Measurements from ENCODE around the gene VMP1.

The VMP1 gene

DNA sequence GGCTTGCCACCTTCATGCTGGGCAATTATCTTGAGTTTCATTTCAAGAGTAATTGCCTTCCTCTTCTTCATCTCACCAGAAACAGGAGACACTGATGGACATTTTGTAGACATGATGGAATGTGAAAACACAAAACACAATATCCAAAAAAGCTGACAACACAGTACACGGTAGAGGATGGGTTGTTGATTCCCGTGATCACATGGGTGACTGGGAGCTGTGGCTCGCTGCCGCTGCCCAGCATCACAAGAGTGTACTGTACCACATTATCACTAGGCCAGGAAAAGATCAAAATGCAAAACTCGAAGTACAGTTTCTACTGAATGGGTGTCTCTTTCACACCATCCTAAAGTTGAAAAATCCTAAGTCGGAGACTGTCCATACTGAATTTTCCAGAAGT is 7.7 kb upstream of the VMP1 start:
- TF ChIP-seq TEAD4 (IDR thresholded peaks at IDR 0.05) (no peak), RAD21 (IDR thresholded peaks at IDR 0.05; ENCODE audit: low read depth) (no peak)
- TF ChIP-seq, protein P1, sequence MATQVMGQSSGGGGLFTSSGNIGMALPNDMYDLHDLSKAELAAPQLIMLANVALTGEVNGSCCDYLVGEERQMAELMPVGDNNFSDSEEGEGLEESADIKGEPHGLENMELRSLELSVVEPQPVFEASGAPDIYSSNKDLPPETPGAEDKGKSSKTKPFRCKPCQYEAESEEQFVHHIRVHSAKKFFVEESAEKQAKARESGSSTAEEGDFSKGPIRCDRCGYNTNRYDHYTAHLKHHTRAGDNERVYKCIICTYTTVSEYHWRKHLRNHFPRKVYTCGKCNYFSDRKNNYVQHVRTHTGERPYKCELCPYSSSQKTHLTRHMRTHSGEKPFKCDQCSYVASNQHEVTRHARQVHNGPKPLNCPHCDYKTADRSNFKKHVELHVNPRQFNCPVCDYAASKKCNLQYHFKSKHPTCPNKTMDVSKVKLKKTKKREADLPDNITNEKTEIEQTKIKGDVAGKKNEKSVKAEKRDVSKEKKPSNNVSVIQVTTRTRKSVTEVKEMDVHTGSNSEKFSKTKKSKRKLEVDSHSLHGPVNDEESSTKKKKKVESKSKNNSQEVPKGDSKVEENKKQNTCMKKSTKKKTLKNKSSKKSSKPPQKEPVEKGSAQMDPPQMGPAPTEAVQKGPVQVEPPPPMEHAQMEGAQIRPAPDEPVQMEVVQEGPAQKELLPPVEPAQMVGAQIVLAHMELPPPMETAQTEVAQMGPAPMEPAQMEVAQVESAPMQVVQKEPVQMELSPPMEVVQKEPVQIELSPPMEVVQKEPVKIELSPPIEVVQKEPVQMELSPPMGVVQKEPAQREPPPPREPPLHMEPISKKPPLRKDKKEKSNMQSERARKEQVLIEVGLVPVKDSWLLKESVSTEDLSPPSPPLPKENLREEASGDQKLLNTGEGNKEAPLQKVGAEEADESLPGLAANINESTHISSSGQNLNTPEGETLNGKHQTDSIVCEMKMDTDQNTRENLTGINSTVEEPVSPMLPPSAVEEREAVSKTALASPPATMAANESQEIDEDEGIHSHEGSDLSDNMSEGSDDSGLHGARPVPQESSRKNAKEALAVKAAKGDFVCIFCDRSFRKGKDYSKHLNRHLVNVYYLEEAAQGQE (IDR thresholded peaks at IDR 0.05; ENCODE audit: low read depth) = no peak

DNA sequence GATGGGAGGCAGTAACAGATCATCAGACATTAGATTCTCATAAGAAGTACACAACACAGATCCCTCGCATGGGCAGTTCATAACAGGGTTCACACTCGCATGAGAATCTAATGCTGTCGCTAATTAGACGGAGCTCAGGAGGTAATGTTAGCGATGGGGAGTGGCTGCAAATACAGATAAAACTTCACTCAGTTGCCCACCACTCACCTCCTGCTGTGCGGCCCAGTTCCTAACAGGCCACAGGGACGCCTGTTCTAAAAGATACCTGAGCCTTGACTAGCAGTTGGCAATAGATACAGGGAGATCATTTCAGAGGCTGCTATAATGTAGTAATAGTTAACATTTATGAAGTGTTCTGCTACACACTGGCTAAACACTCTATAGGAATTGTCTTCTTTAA is 5.2 kb upstream of the VMP1 start:
- TF ChIP-seq EGR1 (IDR thresholded peaks at IDR 0.05) (no peak), RAD21 (IDR thresholded peaks at IDR 0.05; ENCODE audit: low read depth) (no peak), CEBPB (IDR thresholded peaks at IDR 0.05) (no peak), FOXM1 (IDR thresholded peaks at IDR 0.05; ENCODE audit: borderline replicate concordance, low read depth) (no peak), YY1 (IDR thresholded peaks at IDR 0.05; ENCODE audit: low read depth) (no peak), NFIC (IDR thresholded peaks at IDR 0.05) (no peak), TCF12 (IDR thresholded peaks at IDR 0.05; ENCODE audit: low read depth) (no peak), CREB1 (IDR thresholded peaks at IDR 0.05; ENCODE audit: low read depth) (no peak)
- TF ChIP-seq, protein P2, sequence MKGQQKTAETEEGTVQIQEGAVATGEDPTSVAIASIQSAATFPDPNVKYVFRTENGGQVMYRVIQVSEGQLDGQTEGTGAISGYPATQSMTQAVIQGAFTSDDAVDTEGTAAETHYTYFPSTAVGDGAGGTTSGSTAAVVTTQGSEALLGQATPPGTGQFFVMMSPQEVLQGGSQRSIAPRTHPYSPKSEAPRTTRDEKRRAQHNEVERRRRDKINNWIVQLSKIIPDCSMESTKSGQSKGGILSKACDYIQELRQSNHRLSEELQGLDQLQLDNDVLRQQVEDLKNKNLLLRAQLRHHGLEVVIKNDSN (IDR thresholded peaks at IDR 0.05) = no peak

DNA sequence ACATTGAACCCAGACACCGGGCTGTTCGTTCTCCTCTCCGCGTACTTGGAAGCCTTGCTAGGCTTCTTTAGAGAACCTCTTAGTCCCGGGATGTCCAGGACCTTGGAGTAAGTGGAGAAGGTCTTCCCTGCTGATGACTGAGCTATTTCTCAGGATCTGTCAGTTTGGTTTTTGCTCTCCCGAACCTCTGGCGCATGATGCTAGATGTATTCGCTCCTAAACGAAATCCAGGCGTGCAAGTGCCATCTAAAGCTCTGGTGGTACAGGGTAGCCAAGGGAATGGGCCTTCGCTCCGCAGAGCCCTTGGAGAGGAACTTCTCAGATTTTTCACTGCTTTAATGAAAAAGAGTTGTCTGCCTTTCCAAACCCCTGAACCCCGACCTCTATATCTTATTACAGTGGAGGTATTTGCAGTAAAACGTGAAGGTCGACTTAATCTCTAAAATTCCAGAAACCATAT is 547 bp downstream of the VMP1 start:
- TF ChIP-seq, protein P1 (IDR thresholded peaks at IDR 0.05; ENCODE audit: low read depth) = no peak
- TF ChIP-seq, protein P2 (IDR thresholded peaks at IDR 0.05) = no peak
- TF ChIP-seq RAD21 (IDR thresholded peaks at IDR 0.05; ENCODE audit: low read depth) (no peak), ZBTB7A (IDR thresholded peaks at IDR 0.05; ENCODE audit: low read depth) (no peak), YY1 (IDR thresholded peaks at IDR 0.05; ENCODE audit: low read depth) (no peak)

DNA sequence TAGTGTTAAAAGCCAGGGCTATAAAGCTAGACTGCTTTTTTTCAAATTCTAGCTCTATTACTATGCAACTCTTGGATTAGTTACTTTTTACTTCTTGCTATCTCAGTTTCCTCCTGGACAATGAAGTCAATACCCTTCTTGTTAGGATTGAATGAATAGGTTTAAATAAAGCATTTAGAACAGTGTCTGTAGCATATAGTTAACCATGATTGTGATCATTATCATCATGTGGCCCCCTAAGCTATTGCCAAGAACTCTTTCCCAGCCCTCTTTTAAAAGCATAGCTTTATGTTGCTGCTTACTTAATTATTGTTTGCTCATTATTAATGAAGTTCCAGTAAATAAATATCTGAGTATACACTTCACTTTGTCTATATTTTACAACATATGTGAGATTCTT is 4.5 kb downstream of the VMP1 start:
- TF ChIP-seq TAF1 (IDR thresholded peaks at IDR 0.05; ENCODE audit: low read depth) (no peak), RAD21 (IDR thresholded peaks at IDR 0.05; ENCODE audit: low read depth) (no peak)
- TF ChIP-seq, protein P2 (IDR thresholded peaks at IDR 0.05) = no peak

DNA sequence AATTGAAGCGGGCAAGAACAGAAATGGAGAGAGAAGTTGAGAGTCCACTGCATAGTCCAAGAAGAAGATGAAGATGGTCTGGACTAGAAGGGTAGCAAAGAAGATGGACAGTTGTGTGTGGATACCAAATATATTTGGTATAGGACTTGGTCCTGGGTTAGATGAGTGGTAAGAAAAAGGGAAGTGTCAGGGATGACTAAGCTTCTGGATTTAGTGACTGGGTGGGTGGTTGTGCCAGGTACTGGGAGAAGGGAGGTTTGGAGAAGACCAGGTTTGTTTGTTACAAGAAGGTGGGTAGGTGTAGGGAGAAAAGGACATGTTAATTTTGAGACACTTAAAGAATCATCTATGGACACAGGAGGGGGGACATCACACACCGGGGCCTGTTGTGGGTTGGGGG is 5.4 kb downstream of the VMP1 start:
- TF ChIP-seq CREB1 (IDR thresholded peaks at IDR 0.05; ENCODE audit: low read depth) = no peak
- no peak for TF ChIP-seq TAF1 (IDR thresholded peaks at IDR 0.05; ENCODE audit: low read depth)
- TF ChIP-seq, protein P3, sequence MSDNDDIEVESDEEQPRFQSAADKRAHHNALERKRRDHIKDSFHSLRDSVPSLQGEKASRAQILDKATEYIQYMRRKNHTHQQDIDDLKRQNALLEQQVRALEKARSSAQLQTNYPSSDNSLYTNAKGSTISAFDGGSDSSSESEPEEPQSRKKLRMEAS (IDR thresholded peaks at IDR 0.05) = no peak
- no peak for TF ChIP-seq CEBPB (IDR thresholded peaks at IDR 0.05)
- no peak for TF ChIP-seq RAD21 (IDR thresholded peaks at IDR 0.05; ENCODE audit: low read depth)
- TF ChIP-seq ZBTB7A (IDR thresholded peaks at IDR 0.05; ENCODE audit: low read depth) = no peak
- TF ChIP-seq EGR1 (IDR thresholded peaks at IDR 0.05) = no peak
- no peak for TF ChIP-seq TEAD4 (IDR thresholded peaks at IDR 0.05)
- no peak for TF ChIP-seq YY1 (IDR thresholded peaks at IDR 0.05; ENCODE audit: low read depth)
- TF ChIP-seq FOXM1 (IDR thresholded peaks at IDR 0.05; ENCODE audit: borderline replicate concordance, low read depth) = no peak
- no peak for TF ChIP-seq EP300 (IDR thresholded peaks at IDR 0.05; ENCODE audit: borderline replicate concordance)
- TF ChIP-seq, protein P2 (IDR thresholded peaks at IDR 0.05) = no peak
- no peak for TF ChIP-seq NFIC (IDR thresholded peaks at IDR 0.05)
- TF ChIP-seq, protein P1 (IDR thresholded peaks at IDR 0.05; ENCODE audit: low read depth) = no peak
- TF ChIP-seq TCF12 (IDR thresholded peaks at IDR 0.05; ENCODE audit: low read depth) = no peak
